Kidney epithelial cell (primary cell): ENCODE measurements around the gene SLC35F1. TPM values are rescaled to one million over a fixed set of nuclear protein-coding genes. Genes with fewer than 3 reads are reported as not detected.

Experiments used
- DNase-seq: peaks from one replicate; pipeline ENCODE4 v3.0.0-alpha.2; 2010; ENCODE audit warnings: low read depth
- H3K27me3 ChIP-seq: 2 replicates; pipeline ENCODE4 v1.6.0; 2011; ENCODE audit warnings: low read length; ENCODE audit not compliant: control insufficient read depth, insufficient read depth
- H3K36me3 ChIP-seq: 2 replicates; pipeline ENCODE4 v1.5.1; 2011; ENCODE audit warnings: low read length; ENCODE audit not compliant: control insufficient read depth, insufficient read depth
- H3K4me3 ChIP-seq: 2 replicates; pipeline ENCODE4 v1.5.1; 2011; ENCODE audit warnings: low read depth, mild to moderate bottlenecking, control low read depth, low read length
- total RNA-seq: library from RNA; depleted of rRNA; stranded (reverse); fragments of >200 nt; gene quantifications from 2 replicates; pipeline ENCODE4 v1.2.3, GENCODE V29; 2015
- TF ChIP-seq, protein P1 (sequence below): IDR thresholded peaks from 2 replicates; pipeline ENCODE4 v1.5.1; 2011; ENCODE audit warnings: mild to moderate bottlenecking, moderate library complexity, low read length, control low read depth, inconsistent platforms; ENCODE audit not compliant: insufficient read depth, poor library complexity, severe bottlenecking

SLC35F1 gene
- total RNA-seq, 1 donor from 2014 or later, result 0.38 TPM

DNA sequence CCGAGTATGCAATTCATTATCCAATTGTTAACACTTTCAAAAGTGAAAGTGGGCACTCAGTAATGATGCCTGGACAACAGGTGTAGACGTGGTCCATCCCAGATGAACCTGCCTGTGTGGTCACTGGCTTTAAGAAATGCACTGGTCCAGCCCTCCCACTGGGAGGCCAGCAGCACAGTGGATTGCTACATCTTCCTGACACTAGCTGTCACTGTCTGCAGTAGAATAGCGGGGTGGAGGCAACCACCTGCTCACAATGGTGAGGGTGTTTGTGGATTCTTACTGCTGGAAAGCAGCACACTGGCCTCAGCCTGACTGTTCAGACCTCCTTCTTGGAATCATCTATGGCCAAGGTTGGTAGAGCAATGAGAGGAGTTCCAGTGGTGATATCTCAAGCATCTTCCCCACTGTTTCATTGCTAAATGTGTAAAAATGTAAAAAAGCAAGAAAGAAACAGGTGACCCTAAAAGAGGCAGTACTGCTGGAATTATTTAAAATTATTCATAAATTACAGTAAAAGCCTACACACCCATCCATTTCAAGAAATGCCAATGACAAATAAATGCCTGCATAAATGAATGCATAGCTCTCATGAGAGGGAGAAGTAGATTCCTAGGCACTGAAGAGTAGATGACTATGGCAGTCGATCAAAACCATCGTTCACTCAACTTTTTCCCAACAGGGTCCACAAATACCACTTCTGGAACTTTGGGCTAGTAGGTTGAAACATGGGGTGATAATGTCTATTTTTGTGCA lies 413.0 kb downstream of the SLC35F1 start:
- H3K27me3 ChIP-seq, result no peaks in the 10 kb centered on the region
- TF ChIP-seq, protein P1, sequence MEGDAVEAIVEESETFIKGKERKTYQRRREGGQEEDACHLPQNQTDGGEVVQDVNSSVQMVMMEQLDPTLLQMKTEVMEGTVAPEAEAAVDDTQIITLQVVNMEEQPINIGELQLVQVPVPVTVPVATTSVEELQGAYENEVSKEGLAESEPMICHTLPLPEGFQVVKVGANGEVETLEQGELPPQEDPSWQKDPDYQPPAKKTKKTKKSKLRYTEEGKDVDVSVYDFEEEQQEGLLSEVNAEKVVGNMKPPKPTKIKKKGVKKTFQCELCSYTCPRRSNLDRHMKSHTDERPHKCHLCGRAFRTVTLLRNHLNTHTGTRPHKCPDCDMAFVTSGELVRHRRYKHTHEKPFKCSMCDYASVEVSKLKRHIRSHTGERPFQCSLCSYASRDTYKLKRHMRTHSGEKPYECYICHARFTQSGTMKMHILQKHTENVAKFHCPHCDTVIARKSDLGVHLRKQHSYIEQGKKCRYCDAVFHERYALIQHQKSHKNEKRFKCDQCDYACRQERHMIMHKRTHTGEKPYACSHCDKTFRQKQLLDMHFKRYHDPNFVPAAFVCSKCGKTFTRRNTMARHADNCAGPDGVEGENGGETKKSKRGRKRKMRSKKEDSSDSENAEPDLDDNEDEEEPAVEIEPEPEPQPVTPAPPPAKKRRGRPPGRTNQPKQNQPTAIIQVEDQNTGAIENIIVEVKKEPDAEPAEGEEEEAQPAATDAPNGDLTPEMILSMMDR, result no peak

DNA sequence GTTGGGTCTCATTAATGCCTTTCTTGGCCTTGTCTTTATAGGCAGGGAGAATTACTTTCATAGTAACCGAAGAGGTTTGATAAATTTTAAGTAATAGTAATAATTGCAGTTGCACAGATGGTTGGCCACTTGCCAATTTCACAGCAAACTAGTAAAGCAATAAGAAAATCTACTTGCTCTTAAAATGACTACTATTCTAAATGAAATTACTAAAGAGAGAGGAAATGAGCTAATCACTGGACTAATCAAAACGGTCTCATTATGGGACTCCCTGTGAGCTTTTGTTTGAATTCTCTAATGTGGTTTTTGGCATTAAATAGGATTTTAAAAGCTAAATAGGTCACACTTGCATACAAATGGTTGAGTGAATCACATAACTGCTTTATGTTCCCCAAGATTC lies 413.6 kb downstream of the SLC35F1 start:
- no peak for DNase-seq
- H3K4me3 ChIP-seq, result no peak overlapping the region
- no peaks in the 10 kb centered on the region for H3K36me3 ChIP-seq
- H3K27me3 ChIP-seq, result no peaks in the 10 kb centered on the region
- TF ChIP-seq, protein P1, result no peak

More for the DNA sequence above, 413.0 kb downstream of the SLC35F1 start:
- no peak overlapping the region for H3K4me3 ChIP-seq
- no peaks in the 10 kb centered on the region for H3K36me3 ChIP-seq
- DNase-seq, result no peak

DNA sequence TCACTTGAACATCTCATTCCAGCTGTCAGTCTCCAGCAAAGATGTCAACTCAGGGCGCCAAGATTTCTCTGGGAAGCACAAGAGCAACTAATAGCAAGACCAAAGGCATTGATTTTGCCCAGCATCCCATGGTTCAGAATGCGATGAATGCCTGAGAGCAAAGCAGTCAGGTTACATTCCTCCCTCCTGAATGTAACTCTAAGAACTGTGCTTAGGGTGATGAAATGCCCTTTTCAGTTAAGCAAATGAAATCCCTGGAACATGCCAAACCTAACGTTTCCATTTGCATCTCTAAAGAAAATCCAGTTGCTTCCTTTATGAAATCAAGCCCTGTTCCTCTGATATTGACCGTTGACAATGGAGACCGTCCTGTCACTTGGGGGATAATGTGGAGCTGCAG lies 417.1 kb downstream of the SLC35F1 start:
- TF ChIP-seq, protein P1, result no peak
- H3K4me3 ChIP-seq, result no peak overlapping the region
- H3K36me3 ChIP-seq, result no peaks in the 10 kb centered on the region
- no peak for DNase-seq
- no peaks in the 10 kb centered on the region for H3K27me3 ChIP-seq

DNA sequence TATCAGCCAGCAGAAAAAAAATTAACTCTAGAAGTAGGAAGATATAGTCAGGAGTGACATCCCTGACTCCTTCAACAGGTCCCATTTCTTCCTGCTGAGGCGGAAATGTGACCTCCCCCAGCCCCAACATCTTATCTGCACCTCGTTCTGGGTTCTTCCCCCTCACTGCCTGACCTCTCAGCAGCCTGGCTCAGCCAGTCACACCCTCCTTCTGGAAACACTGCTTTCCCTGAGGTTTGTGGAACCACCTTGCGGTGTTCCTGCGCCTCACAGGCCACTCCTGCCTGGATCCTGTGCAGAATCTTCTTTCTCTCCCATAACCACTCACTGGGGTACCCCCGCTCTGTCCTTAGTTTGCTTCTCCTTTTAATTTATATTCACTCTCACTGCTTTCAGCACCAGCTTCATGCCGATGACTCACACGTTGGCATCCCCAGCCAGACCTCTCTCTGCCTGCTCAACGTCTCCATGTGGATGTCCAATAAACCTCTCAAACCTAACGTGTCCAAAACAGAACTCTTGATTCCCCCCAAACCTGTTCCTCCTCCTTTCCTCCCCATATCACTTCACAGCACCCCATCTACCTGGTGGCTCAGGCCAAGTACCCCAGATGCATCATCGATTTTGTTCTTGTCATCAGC lies 418.3 kb downstream of the SLC35F1 start:
- Histone ChIP-seq H3K27me3 (no peaks in the 10 kb centered on the region), H3K36me3 (no peaks in the 10 kb centered on the region), H3K4me3 (no peak overlapping the region)
- no peak for DNase-seq
- TF ChIP-seq, protein P1, result no peak

DNA sequence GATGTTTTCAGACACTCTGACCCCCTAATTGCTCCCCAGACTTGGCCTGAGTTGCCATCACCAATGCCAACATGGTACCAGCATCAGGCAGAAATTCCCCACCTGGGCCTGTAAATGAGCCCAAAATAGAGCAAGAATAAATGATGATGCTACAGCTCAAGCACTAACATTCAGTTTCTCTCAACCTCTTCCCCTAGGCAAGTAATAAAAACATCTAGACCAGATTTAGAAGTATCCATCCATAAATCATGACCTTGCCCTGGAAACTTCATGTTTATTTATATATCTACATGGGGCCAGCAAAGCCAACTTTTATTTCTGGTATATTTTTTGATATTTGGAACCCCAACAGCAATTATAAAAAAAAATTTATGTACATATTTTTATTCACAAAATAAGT lies 419.6 kb downstream of the SLC35F1 start:
- Histone ChIP-seq H3K36me3 (no peaks in the 10 kb centered on the region), H3K4me3 (no peak overlapping the region), H3K27me3 (no peaks in the 10 kb centered on the region)
- no peak for DNase-seq
- TF ChIP-seq, protein P1, result no peak
